OCI-LY1 (cell line): ENCODE results near the gene OR13C3.

ENCODE experiments used
- CTCF ChIP-seq: fragments of 200-600 bp; sonication (generic), shearing (Covaris generic); IDR thresholded peaks from 2 replicates; pipeline ENCODE4 v1.5.1; 2017; ENCODE audit warnings: mild to moderate bottlenecking, antibody characterized with exemption, low read length, moderate library complexity, mixed read lengths
- EZH2 ChIP-seq: fragments of 200-600 bp; sonication (generic), shearing (Covaris generic); IDR thresholded peaks from 2 replicates; pipeline ENCODE4 v1.8.0; 2017; ENCODE audit warnings: borderline replicate concordance, mixed run types, mild to moderate bottlenecking, antibody characterized with exemption, low read length, moderate library complexity, mixed read lengths

DNA sequence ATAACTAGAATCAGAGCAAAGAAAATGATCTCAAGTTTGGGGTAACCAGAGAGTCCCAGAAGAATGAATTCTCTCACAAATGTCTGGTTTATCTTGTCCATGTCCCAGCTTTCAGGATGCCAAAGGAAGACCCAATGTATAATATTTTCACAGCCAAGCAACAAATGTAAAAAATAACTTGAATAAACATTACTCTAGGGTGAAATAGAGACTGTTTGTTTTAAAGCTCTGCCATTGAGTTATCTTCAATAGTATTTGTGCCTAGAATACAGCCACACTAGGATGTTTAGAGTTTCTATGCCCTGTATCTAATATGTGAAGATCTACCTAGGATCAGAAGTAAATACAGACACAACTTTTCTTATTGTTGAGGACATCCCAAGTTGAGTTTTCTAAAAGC lies 9.5 kb downstream of the OR13C3 start, which contains the start of gene OR13C4:
- no peak for TF ChIP-seq CTCF
- TF ChIP-seq EZH2, result no peak
